GM19025 (cell line): ENCODE measurements around the gene PIERCE2.
"Not testable (repeated sequence)": the region's sequence is repeated elsewhere in the genome, so short reads cannot be mapped to it uniquely, and the experiment has no call there.

ENCODE experiments used
- ATAC-seq: cut with Tn5 transposase; IDR thresholded peaks from one replicate; pipeline ENCODE4 v1.9.1; 2021; ENCODE audit warnings: mild to moderate bottlenecking, low read depth, moderate library complexity; ENCODE audit not compliant: unreplicated experiment

PIERCE2 gene

DNA sequence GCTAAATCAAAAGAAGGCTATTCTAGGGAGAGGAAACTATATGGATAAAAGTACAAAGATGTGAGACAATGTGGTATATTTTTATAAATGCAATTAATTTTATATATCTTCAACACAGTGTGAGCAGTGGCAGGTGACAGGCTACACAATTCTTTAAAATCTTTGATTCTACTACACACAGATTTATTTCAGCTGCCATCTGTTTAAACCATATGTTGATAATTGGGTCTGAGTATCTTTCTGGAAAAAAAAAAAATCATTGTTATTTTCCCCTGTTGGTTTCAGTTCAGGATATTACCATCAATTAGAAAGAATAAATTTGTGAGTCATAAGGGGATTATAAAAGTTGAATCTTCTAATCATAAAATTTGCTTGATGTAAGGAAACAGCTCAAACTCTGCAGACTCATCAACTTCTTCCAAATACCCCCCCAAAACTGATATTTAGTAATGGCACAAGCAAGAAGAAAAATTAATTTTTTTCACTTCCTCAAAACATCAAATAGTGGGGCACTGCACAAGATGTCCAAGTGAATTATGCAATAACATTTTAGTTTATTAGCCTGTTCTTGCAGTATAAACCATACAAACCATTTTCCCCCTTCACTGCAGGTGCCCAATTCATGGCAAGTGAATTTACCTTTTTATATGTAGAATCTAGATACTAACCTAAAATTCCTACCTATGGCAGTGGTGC is 12.0 kb downstream of the PIERCE2 start:
- ATAC-seq: no peak

DNA sequence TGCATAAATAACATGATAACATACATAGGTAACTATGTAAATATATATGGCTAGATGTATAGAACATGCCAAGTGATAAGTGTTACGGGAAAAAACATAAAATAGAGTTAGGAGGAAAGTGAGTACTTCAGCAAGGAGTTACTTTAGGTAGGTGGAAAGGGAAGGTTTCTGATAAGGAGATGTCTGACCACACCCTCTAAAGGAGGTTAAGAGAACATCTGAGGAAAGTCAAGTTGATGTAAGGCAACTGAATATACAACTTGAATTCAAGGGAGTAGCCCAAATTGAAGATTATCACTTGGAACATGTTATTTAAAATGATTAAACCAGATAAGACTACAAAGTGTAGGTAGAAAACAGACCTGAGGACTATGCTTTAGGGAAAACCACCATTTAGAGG is 13.8 kb downstream of the PIERCE2 start:
- no peak for ATAC-seq

DNA sequence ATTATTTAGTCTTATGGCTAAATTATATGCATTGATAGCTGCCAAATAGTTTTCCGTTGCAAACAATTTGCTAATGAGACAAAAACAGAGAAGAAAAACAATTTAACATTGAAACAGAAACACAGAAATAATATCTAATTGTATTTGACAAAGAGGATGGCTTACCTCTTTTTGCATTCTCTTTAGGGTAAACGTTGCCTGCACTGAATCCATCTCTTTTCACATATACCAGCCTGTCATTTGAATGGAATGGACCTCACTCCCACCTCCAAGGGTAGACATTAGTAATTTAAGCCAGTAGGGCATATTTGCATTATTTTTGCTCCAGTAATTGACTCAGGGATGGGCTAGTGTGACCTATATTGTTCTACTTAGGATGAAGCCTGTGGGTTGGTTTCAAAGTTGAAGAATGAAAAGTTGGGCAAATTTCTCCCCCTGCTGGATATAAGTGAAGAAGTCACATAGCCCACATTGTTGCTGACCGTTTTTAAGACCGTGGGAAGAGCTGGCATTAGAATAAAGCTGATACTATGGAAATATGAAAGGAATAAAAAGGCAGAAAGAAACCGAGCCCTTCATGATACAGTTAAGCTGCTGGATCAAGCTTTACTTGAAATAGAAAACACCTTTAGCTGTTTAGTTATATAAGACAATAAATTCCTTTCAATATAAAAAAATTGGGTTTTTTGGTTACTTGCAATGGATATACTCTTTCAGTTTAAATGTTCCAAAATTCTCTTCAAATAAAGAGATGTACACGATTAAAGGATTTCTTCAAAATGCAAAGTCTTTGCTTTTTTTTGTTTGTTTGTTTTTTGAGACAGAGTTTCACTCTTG is 26.9 kb downstream of the PIERCE2 start:
- ATAC-seq: no peak

DNA sequence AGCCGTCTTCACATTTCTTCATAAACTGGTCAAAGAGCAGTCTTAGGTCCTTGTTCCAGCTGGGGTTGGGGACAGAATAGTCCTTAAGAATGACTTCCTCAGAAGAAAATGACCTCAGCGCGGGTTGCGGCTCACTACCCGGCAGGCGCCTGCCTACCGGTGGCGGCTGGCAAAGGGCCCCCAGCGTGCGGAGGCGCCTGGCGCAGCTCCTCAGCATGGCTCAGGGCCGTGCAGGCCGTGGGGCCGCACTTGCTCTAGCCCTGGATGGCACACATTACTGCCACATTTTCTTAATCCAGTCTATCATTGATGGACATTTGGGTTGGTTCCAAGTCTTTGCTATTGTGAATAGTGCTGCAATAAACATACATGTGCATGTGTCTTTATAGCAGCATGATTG is 34.8 kb downstream of the PIERCE2 start:
- ATAC-seq: not testable (repeated sequence)

DNA sequence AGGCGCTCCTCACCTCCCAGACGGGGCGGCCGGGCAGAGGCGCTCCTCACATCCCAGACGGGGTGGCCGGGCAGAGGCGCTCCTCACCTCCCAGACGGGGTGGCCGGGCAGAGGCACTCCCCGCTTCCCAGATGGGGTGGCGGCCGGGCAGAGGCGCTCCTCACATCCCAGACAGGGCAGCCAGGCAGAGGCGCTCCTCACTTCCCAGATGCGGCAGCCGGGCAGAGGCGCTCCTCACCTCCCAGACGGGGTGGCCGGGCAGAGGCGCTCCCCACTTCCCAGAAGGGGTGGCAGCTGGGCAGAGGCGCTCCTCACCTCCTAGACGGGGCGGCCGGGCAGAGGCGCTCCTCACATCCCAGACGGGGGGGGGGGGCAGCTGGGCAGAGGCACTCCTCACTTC is 37.6 kb downstream of the PIERCE2 start:
- not testable (repeated sequence) for ATAC-seq

- not testable (repeated sequence) for ATAC-seq
These were observed 38.2 kb downstream of the PIERCE2 start for GRCh38 chr15:55446379-55447029.

- not testable (repeated sequence) for ATAC-seq
These were observed 38.7 kb downstream of the PIERCE2 start for GRCh38 chr15:55447030-55447394.

- ATAC-seq: no peak
These were observed 49.2 kb downstream of the PIERCE2 start for GRCh38 chr15:55457401-55458022.

- no peak for ATAC-seq
These were observed 53.2 kb downstream of the PIERCE2 start for GRCh38 chr15:55461447-55461846.

- no peak for ATAC-seq
These were observed 60.0 kb downstream of the PIERCE2 start for GRCh38 chr15:55468321-55468720.
